SK-N-MC (cell line): Measurements from ENCODE around the gene ANKRD33B.

Experiments
- EZH2 ChIP-seq: fragments of 200-600 bp; sonication (generic); IDR thresholded peaks from one replicate; pipeline ENCODE4 v1.6.1; 2017; ENCODE audit warnings: antibody characterized with exemption
- FOXP2 ChIP-seq: optimal IDR thresholded peaks from 2 replicates; pipeline ENCODE3; 2011; ENCODE audit warnings: mild to moderate bottlenecking, moderate library complexity; ENCODE audit not compliant: insufficient read depth; ENCODE audit errors: extremely low read length, control extremely low read depth
- POLR2AphosphoS5 ChIP-seq: IDR thresholded peaks from 2 replicates; pipeline ENCODE4 v1.6.1; 2012; ENCODE audit warnings: mild to moderate bottlenecking, low read depth, low read length, borderline replicate concordance

GRCh38 chr5:10525124-10525495 lies 38.8 kb upstream of the ANKRD33B start:
- TF ChIP-seq POLR2AphosphoS5 (no peak), EZH2 (no peak), FOXP2 (no peak)
